ENCODE measurements around the gene KHNYN. TPM values are rescaled to one million over a fixed set of nuclear protein-coding genes. Genes with fewer than 3 reads are reported as not detected.

Gene KHNYN
- total and polyA plus RNA-seq, 9 donors = 35.1 to 84.8 (median 65.2) TPM

GRCh38 chr14:24390701-24391468, 38.9 kb upstream of the KHNYN start:
- H3K9me3 ChIP-seq = no peaks in the 10 kb centered on the region
- H3K27me3 ChIP-seq = no peaks in the 10 kb centered on the region
- TF ChIP-seq CTCF (IDR thresholded peaks at IDR 0.05) (no peak), EP300 (IDR thresholded peaks at IDR 0.05) (no peak), POLR2A (IDR thresholded peaks at IDR 0.05) (no peak)
- WGBS, 3 donors = 80 to 86% (median 84%) methylated on average over 6 of the region's 6 CpGs
- no peak overlapping the region for H3K27ac ChIP-seq
- intact Hi-C loops (cut with DNase I) = no loop called here
- H3K4me3 ChIP-seq = no peak overlapping the region
- peaks cover 2% of the 10 kb centered on the region for H3K4me1 ChIP-seq (ENCODE audit: insufficient read depth)
- no peak for DNase-seq
- H3K36me3 ChIP-seq = no peaks in the 10 kb centered on the region

DNA sequence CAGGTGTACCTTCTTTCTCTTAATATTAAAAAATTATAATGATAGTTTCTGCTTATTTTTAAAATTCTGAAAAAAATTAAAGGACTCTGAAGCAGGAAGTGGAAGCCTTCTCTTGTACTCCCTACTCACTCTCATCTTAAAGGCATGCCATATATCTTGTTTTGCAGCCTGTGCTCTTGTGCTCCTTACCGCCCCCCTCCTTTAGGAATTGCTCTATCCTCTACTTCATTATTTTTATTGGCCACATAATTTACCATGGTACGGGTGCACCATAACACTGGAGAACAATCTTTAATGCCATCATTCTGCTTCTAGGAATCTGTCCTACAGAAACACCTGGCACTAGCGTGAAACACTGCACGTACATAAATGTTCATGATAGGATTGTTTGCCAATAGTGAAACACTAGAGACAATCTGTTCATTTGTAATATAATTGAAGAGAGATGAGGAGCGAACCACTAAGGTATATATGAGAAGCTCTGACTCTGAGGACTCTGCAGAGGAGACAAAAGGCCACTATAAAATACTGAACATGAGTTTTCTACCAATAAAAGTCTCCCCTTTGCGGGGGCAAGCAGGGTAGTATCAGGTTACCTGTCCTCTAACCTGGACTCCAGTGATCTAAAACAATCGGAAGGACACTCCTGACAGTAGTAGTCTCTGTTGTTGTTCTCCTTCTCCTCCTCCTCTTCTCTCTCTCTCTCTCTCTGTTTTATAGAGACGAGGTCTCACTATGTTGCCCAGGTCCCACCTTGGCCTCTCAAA, 37.2 kb upstream of the KHNYN start:
- WGBS, 3 donors = 45 to 53% (median 49%) methylated on average over 8 of the region's 8 CpGs
- intact Hi-C loops (cut with DNase I) = no loop called here
- H3K9me3 ChIP-seq = no peaks in the 10 kb centered on the region
- H3K36me3 ChIP-seq = no peaks in the 10 kb centered on the region
- no peak overlapping the region for H3K27ac ChIP-seq
- no peaks in the 10 kb centered on the region for H3K27me3 ChIP-seq
- no peak for DNase-seq
- H3K4me1 ChIP-seq (ENCODE audit: insufficient read depth) = peaks cover 2% of the 10 kb centered on the region
- TF ChIP-seq EP300 (IDR thresholded peaks at IDR 0.05) (no peak), POLR2A (IDR thresholded peaks at IDR 0.05) (no peak), CTCF (IDR thresholded peaks at IDR 0.05) (no peak)
- H3K4me3 ChIP-seq = no peak overlapping the region

DNA sequence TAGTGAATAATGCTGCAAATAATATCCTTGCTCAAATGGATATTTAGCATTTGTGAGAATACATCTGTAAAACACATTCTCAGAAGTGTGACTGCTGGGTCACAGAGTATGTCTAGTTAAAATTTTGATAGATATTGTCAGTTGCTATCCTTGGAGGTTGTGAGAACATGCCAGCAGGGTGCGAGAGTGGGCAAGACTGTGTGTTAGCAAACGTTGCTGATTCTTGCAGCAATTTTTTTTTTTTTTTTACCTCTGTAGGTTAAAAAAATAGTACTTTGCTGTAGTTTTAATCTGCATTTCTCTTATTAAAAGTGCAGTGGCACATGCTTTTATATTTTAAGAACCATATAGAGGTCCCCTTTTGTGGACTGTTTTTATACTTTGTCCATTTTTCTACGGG, 35.5 kb upstream of the KHNYN start:
- Histone ChIP-seq H3K9me3 (no peaks in the 10 kb centered on the region), H3K36me3 (no peaks in the 10 kb centered on the region), H3K27me3 (no peaks in the 10 kb centered on the region), H3K4me1 (ENCODE audit: insufficient read depth) (peaks cover 8% of the 10 kb centered on the region), H3K27ac (no peak overlapping the region), H3K4me3 (no peak overlapping the region)
- intact Hi-C loops (cut with DNase I) = no loop called here
- TF ChIP-seq CTCF (IDR thresholded peaks at IDR 0.05) (no peak), EP300 (IDR thresholded peaks at IDR 0.05) (no peak), POLR2A (IDR thresholded peaks at IDR 0.05) (no peak)
- 43 to 47% (median 46%) methylated on average over 3 of the region's 3 CpGs for WGBS, 3 donors
- no peak for DNase-seq

DNA sequence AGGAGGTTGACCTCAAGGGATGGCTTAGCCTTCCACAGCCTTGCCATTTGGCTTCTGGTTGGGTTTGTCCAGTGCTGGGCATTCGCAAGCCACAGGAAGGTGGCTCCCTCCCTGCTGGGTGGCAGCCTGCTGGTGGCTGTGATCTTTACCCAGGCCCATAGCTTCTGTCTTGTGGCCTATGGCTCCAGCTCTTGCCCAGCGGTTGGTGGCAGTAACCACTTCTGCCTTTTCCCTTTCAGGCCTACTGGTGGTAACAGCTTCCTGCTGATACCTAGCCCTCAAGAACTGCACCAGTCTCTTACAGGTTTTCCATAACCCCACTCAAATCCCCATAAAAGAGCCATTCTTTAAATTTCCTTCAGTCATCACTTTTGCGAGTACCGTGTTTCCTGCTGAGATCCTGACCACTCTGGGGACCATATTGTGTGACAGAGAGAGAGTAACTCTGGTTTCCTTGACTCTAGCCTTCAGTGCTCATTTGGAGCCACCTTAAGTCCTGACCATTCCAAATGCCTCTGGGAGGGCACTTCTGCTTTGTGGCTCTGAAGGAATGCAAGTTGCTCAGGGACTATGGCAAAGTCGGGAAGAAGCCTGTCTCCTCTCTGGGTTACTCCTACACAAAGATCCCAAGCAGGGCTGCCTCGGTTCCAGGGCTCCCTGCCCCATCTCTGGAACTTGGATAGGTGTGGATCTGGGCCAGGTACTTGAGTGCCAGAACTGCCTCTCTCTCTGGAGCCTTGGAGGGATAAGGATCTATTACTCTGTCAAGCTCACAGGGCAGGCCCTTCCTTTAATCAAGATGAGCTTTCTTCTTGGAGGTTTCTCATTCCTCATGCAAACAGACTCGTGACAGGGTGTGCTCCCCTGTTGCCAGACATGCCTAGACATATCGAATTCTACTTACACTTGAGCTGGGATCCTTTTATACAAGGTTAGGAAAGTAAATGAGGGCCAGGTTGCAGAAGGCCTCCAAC, 33.9 kb upstream of the KHNYN start:
- no peak overlapping the region for H3K4me3 ChIP-seq
- H3K4me1 ChIP-seq (ENCODE audit: insufficient read depth) = peaks cover 13% of the 10 kb centered on the region
- H3K9me3 ChIP-seq = no peaks in the 10 kb centered on the region
- intact Hi-C loops (cut with DNase I) = no loop called here
- H3K27ac ChIP-seq = no peak overlapping the region
- H3K27me3 ChIP-seq = no peaks in the 10 kb centered on the region
- no peaks in the 10 kb centered on the region for H3K36me3 ChIP-seq
- TF ChIP-seq EP300 (IDR thresholded peaks at IDR 0.05) (no peak), POLR2A (IDR thresholded peaks at IDR 0.05) (no peak), CTCF (IDR thresholded peaks at IDR 0.05) (no peak)
- peak in 3 of 5 donors; percentile 7 to 16 (median 11) for DNase-seq
- 65 to 71% (median 65%) methylated on average over 8 of the region's 8 CpGs for WGBS, 3 donors

Data from ovary (tissue), 9 donors.